Astrocyte (in vitro differentiated cells and primary cell): ENCODE results near the gene EPB41L3. TPM values are rescaled to one million over a fixed set of nuclear protein-coding genes. Genes with fewer than 3 reads are reported as not detected.

Experiments
- DNase-seq: peaks from one replicate; pipeline ENCODE4 v3.0.0-alpha.2; 2010; ENCODE audit warnings: low read depth
- FAIRE-seq: peaks from 2 replicates; lab custom pipeline; 2011; peaks lifted over from hg19 to GRCh38; lab: Jason Lieb, UNC
- H2AFZ ChIP-seq: 2 replicates; pipeline ENCODE4 v1.6.0; 2012; ENCODE audit warnings: low read depth, low read length, inconsistent platforms
- H3K27ac ChIP-seq: 2 replicates; pipeline ENCODE4 v1.5.1; 2011; ENCODE audit warnings: low read depth, low read length, inconsistent platforms
- H3K27me3 ChIP-seq: 2 replicates; pipeline ENCODE4 v1.6.0; 2011; ENCODE audit warnings: low read length, inconsistent platforms; ENCODE audit not compliant: insufficient read depth
- H3K36me3 ChIP-seq: 2 replicates; pipeline ENCODE4 v1.5.1; 2011; ENCODE audit warnings: low read length, inconsistent platforms; ENCODE audit not compliant: insufficient read depth
- H3K4me1 ChIP-seq: 2 replicates; pipeline ENCODE4 v1.5.1; 2011; ENCODE audit warnings: low read length, inconsistent platforms; ENCODE audit not compliant: insufficient read depth
- H3K4me2 ChIP-seq: 2 replicates; pipeline ENCODE4 v1.6.0; 2012; ENCODE audit warnings: low read length, inconsistent platforms
- H3K4me3 ChIP-seq: 2 replicates; pipeline ENCODE4 v1.5.1; 2011; ENCODE audit warnings: low read depth, mild to moderate bottlenecking, low read length, inconsistent platforms; ENCODE audit not compliant: insufficient read depth
- H3K79me2 ChIP-seq: 2 replicates; pipeline ENCODE4 v1.6.0; 2012; ENCODE audit warnings: mild to moderate bottlenecking, low read length, inconsistent platforms; ENCODE audit not compliant: insufficient read depth
- H3K9ac ChIP-seq: 2 replicates; pipeline ENCODE4 v1.6.0; 2012; ENCODE audit warnings: mild to moderate bottlenecking, low read length, inconsistent platforms
- H3K9me3 ChIP-seq: 2 replicates; pipeline ENCODE4 v1.5.1; 2012; ENCODE audit warnings: low read depth, mild to moderate bottlenecking, low read length, inconsistent platforms; ENCODE audit not compliant: insufficient read depth
- H4K20me1 ChIP-seq: 2 replicates; pipeline ENCODE4 v1.6.0; 2012; ENCODE audit warnings: low read length, inconsistent platforms; ENCODE audit not compliant: insufficient read depth
- H3K27ac Mint-ChIP-seq: one replicate; pipeline ENCODE4 v1.8.0; 2021; ENCODE audit warnings: mild to moderate bottlenecking, mixed read lengths; ENCODE audit not compliant: unreplicated experiment
- H3K27me3 Mint-ChIP-seq: one replicate; pipeline ENCODE4 v1.8.0; 2021; ENCODE audit warnings: low read depth, mixed read lengths; ENCODE audit not compliant: unreplicated experiment
- H3K36me3 Mint-ChIP-seq: one replicate; pipeline ENCODE4 v1.8.0; 2021; ENCODE audit warnings: low read depth, mixed read lengths; ENCODE audit not compliant: unreplicated experiment
- H3K4me1 Mint-ChIP-seq: one replicate; pipeline ENCODE4 v1.8.0; 2021; ENCODE audit warnings: low read depth, mixed read lengths; ENCODE audit not compliant: unreplicated experiment
- H3K4me3 Mint-ChIP-seq: one replicate; pipeline ENCODE4 v1.8.0; 2021; ENCODE audit warnings: mild to moderate bottlenecking, moderate library complexity, mixed read lengths; ENCODE audit not compliant: unreplicated experiment
- H3K9me3 Mint-ChIP-seq: one replicate; pipeline ENCODE4 v1.8.0; 2021; ENCODE audit warnings: mild to moderate bottlenecking, mixed read lengths; ENCODE audit not compliant: unreplicated experiment
- CTCF ChIP-seq: IDR thresholded peaks from 2 replicates; pipeline ENCODE4 v1.5.1; 2011; ENCODE audit warnings: low read depth, mild to moderate bottlenecking, inconsistent platforms, low read length, moderate library complexity; ENCODE audit not compliant: insufficient read depth
- EZH2 ChIP-seq: IDR thresholded peaks from 2 replicates; pipeline ENCODE4 v1.6.1; 2012; ENCODE audit warnings: mild to moderate bottlenecking, low read length, inconsistent platforms; ENCODE audit not compliant: insufficient read depth
- total RNA-seq: library from RNA; stranded (reverse); gene quantifications from 2 replicates; pipeline ENCODE4 v1.2.1, GENCODE V29; 2021

The EPB41L3 gene
- total RNA-seq, 1 donor from 2014 or later, result 97.0 TPM

GRCh38 chr18:5464251-5464650, 79.5 kb downstream of the EPB41L3 start:
- TF ChIP-seq CTCF (no peak), EZH2 (no peak)
- Histone ChIP-seq H3K27ac (no peak overlapping the region), H3K9ac (no peak overlapping the region), H3K4me1 (no peaks in the 10 kb centered on the region), H3K27me3 (no peaks in the 10 kb centered on the region), H3K4me3 (no peak overlapping the region), H3K79me2 (no peaks in the 10 kb centered on the region), H3K9me3 (no peaks in the 10 kb centered on the region), H3K36me3 (no peaks in the 10 kb centered on the region), H2AFZ (no peak overlapping the region), H3K4me2 (no peak overlapping the region), H4K20me1 (peaks cover 5% of the 10 kb centered on the region)
- FAIRE-seq (no peak), DNase-seq (no peak)
- Mint-ChIP-seq H3K27me3 (no peaks in the 10 kb centered on the region), H3K9me3 (no peaks in the 10 kb centered on the region), H3K4me1 (peaks cover 29% of the 10 kb centered on the region), H3K36me3 (peaks cover 6% of the 10 kb centered on the region), H3K27ac (no peak overlapping the region), H3K4me3 (no peak overlapping the region)

GRCh38 chr18:5463831-5464230, 80.0 kb downstream of the EPB41L3 start:
- Histone ChIP-seq H3K9ac (no peak overlapping the region), H3K79me2 (no peaks in the 10 kb centered on the region), H3K4me1 (no peaks in the 10 kb centered on the region), H4K20me1 (peaks cover 5% of the 10 kb centered on the region), H3K9me3 (no peaks in the 10 kb centered on the region), H2AFZ (no peak overlapping the region), H3K4me2 (no peak overlapping the region), H3K4me3 (no peak overlapping the region), H3K27me3 (no peaks in the 10 kb centered on the region), H3K36me3 (no peaks in the 10 kb centered on the region), H3K27ac (no peak overlapping the region)
- Mint-ChIP-seq H3K27me3 (no peaks in the 10 kb centered on the region), H3K4me3 (no peak overlapping the region), H3K4me1 (peaks cover 29% of the 10 kb centered on the region), H3K36me3 (peaks cover 5% of the 10 kb centered on the region), H3K27ac (no peak overlapping the region), H3K9me3 (no peaks in the 10 kb centered on the region)
- DNase-seq (no peak), FAIRE-seq (no peak)
- TF ChIP-seq EZH2 (no peak), CTCF (no peak)

DNA sequence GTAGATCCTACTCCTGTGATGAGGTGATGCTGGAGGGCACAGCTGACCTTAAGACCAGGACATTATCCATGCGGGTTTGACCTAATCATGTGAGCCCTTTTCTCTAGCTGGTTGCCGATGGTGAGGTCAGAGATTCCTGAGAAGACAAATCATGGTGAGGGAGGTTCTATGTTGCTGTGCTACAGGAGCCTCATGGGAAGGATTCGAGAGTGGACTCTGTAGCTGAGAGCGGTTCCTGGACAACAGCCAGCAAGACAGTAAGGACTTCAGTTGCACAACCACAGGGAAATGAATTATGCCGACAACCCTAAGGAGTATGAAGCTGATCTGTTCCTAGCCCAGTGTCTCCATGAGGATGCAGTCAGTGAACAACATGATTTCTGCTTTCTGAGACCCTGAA, 80.4 kb downstream of the EPB41L3 start:
- Histone ChIP-seq H3K27ac (no peak overlapping the region), H3K9me3 (no peaks in the 10 kb centered on the region), H2AFZ (no peak overlapping the region), H4K20me1 (peaks cover 5% of the 10 kb centered on the region), H3K79me2 (no peaks in the 10 kb centered on the region), H3K4me1 (no peaks in the 10 kb centered on the region), H3K4me2 (no peak overlapping the region), H3K9ac (no peak overlapping the region), H3K4me3 (no peak overlapping the region), H3K27me3 (no peaks in the 10 kb centered on the region), H3K36me3 (no peaks in the 10 kb centered on the region)
- Mint-ChIP-seq H3K27ac (peak overlapping the region; percentile 41), H3K36me3 (peaks cover 3% of the 10 kb centered on the region), H3K9me3 (no peaks in the 10 kb centered on the region), H3K4me1 (peaks cover 32% of the 10 kb centered on the region), H3K27me3 (no peaks in the 10 kb centered on the region), H3K4me3 (no peak overlapping the region)
- FAIRE-seq (no peak), DNase-seq (peak; percentile 49)
- TF ChIP-seq CTCF, result no peak
